OCI-LY7 (cell line): ENCODE measurements around the gene CRIM1. TPM values are rescaled to one million over a fixed set of nuclear protein-coding genes. Genes with fewer than 3 reads are reported as not detected.

Source experiments
- BruUV-seq: library from RNA; stranded (reverse); fragments of 400-500 nt; replicated peaks from 2 replicates; lab custom pipeline; 2021; lab: Mats Ljungman, UMichigan
- CTCF ChIA-PET: fragments of 300-600 bp; sonication (Branson Sonifier 250); formaldehyde crosslinking; loops from one replicate; lab custom pipeline; 2022; ENCODE audit warnings: antibody characterized with exemption; ENCODE audit not compliant: unreplicated experiment; lab: Charles Lee
- POLR2A ChIA-PET: fragments of 300-600 bp; sonication (Branson Sonifier 250); formaldehyde crosslinking; loops from one replicate; lab custom pipeline; 2022; ENCODE audit warnings: antibody characterized with exemption; lab: Charles Lee
- DNase-seq: peaks from one replicate; pipeline ENCODE4 v3.0.0-alpha.2; 2015; ENCODE audit warnings: low spot score
- H2AFZ ChIP-seq: fragments of 200-600 bp; sonication (generic), shearing (Covaris generic); 2 replicates; pipeline ENCODE4 v1.6.1; 2014; ENCODE audit warnings: mild to moderate bottlenecking, antibody characterized with exemption, low read length, moderate library complexity
- H3K27ac ChIP-seq: fragments of 200-600 bp; sonication (generic); 2 replicates; pipeline ENCODE4 v1.5.1; 2014; ENCODE audit warnings: mixed run types, low read depth, mild to moderate bottlenecking, moderate library complexity, low read length, inconsistent platforms; ENCODE audit not compliant: poor library complexity, severe bottlenecking
- H3K36me3 ChIP-seq: fragments of 200-600 bp; sonication (generic); 2 replicates; pipeline ENCODE4 v1.6.1; 2014; ENCODE audit warnings: mild to moderate bottlenecking, antibody characterized with exemption, low read length, moderate library complexity, mixed read lengths; ENCODE audit not compliant: insufficient read depth
- H3K4me1 ChIP-seq: fragments of 200-600 bp; sonication (generic); 2 replicates; pipeline ENCODE4 v1.5.1; 2014; ENCODE audit warnings: mild to moderate bottlenecking, low read length; ENCODE audit not compliant: insufficient read depth, poor library complexity, severe bottlenecking
- H3K4me2 ChIP-seq: fragments of 200-600 bp; sonication (generic); 2 replicates; pipeline ENCODE4 v1.6.1; 2014; ENCODE audit warnings: mild to moderate bottlenecking, low read length
- H3K4me3 ChIP-seq: fragments of 200-600 bp; sonication (generic); 2 replicates; pipeline ENCODE4 v1.5.1; 2014; ENCODE audit warnings: mild to moderate bottlenecking, low read depth, low read length; ENCODE audit not compliant: poor library complexity, severe bottlenecking
- H3K79me2 ChIP-seq: fragments of 200-600 bp; sonication (generic); 2 replicates; pipeline ENCODE4 v1.6.1; 2016; ENCODE audit warnings: low read depth, mild to moderate bottlenecking, low read length, moderate library complexity, mixed read lengths; ENCODE audit not compliant: insufficient read depth
- H3K9me2 ChIP-seq: fragments of 200-600 bp; sonication (generic); 2 replicates; pipeline ENCODE4 v1.6.1; 2016; ENCODE audit warnings: mild to moderate bottlenecking, low read length, mixed read lengths; ENCODE audit not compliant: insufficient read depth
- H3K9me3 ChIP-seq: fragments of 200-600 bp; sonication (generic); 2 replicates; pipeline ENCODE4 v1.6.1; 2014; ENCODE audit warnings: mild to moderate bottlenecking, mixed run types, low read length, mixed read lengths
- H4K20me1 ChIP-seq: fragments of 200-600 bp; sonication (generic); 2 replicates; pipeline ENCODE4 v1.6.1; 2014; ENCODE audit warnings: mild to moderate bottlenecking, antibody characterized with exemption, low read length, moderate library complexity, mixed read lengths; ENCODE audit not compliant: insufficient read depth
- EZH2phosphoT487 ChIP-seq: fragments of 200-600 bp; sonication (generic); IDR thresholded peaks from 2 replicates; pipeline ENCODE4 v1.6.1; 2018; ENCODE audit warnings: low read depth, borderline replicate concordance, mild to moderate bottlenecking, mixed run types, antibody characterized with exemption, low read length, moderate library complexity, mixed read lengths
- intact Hi-C: fragments of 100-400 bp; cut with micrococcal nuclease; formaldehyde crosslinking; loops from one replicate; pipeline ENCODE4 v1.10.0; 2022; ENCODE audit not compliant: unreplicated experiment
- total RNA-seq, 2 experiments: library from RNA; depleted of rRNA in 1 of 2; stranded (reverse); fragments of >200 nt in 1 of 2; shearing (Covaris generic) in 1 of 2; gene quantifications; 2 replicates each; pipeline ENCODE4 v1.2.3, GENCODE V29; 2014 to 2022
- TF ChIP-seq, protein P1 (sequence below): fragments of 200-600 bp; sonication (generic); conservative IDR thresholded peaks from 2 replicates; pipeline ENCODE4 v1.5.1; 2014; ENCODE audit warnings: mild to moderate bottlenecking, antibody characterized with exemption, low read length, moderate library complexity, mixed read lengths

CRIM1 gene
- total RNA-seq, 2 experiments from 2014 or later, result 37.0 to 47.4 TPM

DNA sequence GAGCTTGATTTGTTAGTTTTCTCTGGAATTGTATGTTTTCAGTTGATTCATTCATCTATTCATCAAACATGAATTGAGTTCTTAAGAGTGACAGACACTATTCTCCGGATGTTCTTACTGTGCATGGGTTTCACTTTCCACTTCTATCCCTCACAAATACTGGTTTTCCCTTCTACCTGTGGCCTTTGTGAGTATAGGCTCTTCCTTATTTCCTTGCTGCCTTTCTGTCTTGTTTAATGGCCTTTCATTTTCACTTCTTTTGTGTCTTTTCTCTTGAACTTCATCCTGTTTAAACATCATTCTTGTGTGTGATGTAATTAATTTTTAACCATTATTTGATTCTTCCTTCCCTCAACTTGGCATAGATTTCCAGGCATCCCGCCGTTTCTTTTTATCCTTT, 90.7 kb downstream of the CRIM1 start:
- H3K27ac ChIP-seq, result no peak overlapping the region
- TF ChIP-seq EZH2phosphoT487, result no peak
- TF ChIP-seq, protein P1, sequence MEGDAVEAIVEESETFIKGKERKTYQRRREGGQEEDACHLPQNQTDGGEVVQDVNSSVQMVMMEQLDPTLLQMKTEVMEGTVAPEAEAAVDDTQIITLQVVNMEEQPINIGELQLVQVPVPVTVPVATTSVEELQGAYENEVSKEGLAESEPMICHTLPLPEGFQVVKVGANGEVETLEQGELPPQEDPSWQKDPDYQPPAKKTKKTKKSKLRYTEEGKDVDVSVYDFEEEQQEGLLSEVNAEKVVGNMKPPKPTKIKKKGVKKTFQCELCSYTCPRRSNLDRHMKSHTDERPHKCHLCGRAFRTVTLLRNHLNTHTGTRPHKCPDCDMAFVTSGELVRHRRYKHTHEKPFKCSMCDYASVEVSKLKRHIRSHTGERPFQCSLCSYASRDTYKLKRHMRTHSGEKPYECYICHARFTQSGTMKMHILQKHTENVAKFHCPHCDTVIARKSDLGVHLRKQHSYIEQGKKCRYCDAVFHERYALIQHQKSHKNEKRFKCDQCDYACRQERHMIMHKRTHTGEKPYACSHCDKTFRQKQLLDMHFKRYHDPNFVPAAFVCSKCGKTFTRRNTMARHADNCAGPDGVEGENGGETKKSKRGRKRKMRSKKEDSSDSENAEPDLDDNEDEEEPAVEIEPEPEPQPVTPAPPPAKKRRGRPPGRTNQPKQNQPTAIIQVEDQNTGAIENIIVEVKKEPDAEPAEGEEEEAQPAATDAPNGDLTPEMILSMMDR, result no peak
- CTCF ChIA-PET, result no interaction called here

DNA sequence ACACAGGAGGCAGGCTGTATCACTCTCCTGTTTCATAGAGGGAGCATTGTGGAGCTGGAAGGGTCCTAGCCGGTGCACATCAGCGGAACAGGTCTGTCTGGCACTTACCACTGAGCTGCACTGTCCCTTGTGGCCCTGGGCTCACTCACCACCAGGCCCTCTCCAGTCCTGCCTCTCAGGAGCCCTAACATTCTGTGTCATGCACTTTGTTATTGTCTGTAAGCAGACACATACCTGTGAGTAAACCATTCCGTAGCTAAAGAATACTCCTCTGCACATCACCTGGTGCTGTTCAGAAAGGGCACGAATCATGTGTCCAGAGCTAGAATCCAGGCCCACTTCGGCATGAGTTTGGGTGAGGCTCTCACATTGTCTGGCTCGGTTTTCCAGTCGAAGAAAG, 93.6 kb downstream of the CRIM1 start:
- no peaks in the 10 kb centered on the region for H3K79me2 ChIP-seq
- ChIA-PET POLR2A (interaction anchor here (0.6 to 1.8 kb wide), 4 partner anchors 11 to 96 kb away, joined by 3 to 9 read pairs (median 4); no protein-coding TSS in a partner anchor), CTCF (no interaction called here)
- peaks cover 23% of the 10 kb centered on the region; the same call in 1 of the 2 replicates for H3K36me3 ChIP-seq
- no peaks in the 10 kb centered on the region for H3K9me2 ChIP-seq
- no TSS peak for BruUV-seq
- H3K4me1 ChIP-seq, result no peaks in the 10 kb centered on the region
- TF ChIP-seq, protein P1, result no peak
- no peak for TF ChIP-seq EZH2phosphoT487
- H3K4me3 ChIP-seq, result no peak overlapping the region
- H3K4me2 ChIP-seq, result no peak overlapping the region
- no peak overlapping the region for H2AFZ ChIP-seq
- H4K20me1 ChIP-seq, result no peaks in the 10 kb centered on the region
- H3K9me3 ChIP-seq, result no peaks in the 10 kb centered on the region
- H3K27ac ChIP-seq, result no peak overlapping the region
- DNase-seq, result no peak
- intact Hi-C loops, result no loop called here

More for the DNA sequence above, 90.7 kb downstream of the CRIM1 start:
- Histone ChIP-seq H3K4me1 (no peaks in the 10 kb centered on the region), H3K9me3 (no peaks in the 10 kb centered on the region), H3K36me3 (peaks cover 43% of the 10 kb centered on the region), H3K9me2 (no peaks in the 10 kb centered on the region), H3K4me3 (no peak overlapping the region), H3K79me2 (no peaks in the 10 kb centered on the region), H2AFZ (no peak overlapping the region), H4K20me1 (no peaks in the 10 kb centered on the region), H3K4me2 (no peak overlapping the region)
- DNase-seq, result no peak
- BruUV-seq, result no TSS peak
- intact Hi-C loops, result no loop called here
- POLR2A ChIA-PET, result interaction anchor here (0.7 kb wide), 1 partner anchor 268 kb away, joined by 4 read pairs; no protein-coding TSS in a partner anchor

DNA sequence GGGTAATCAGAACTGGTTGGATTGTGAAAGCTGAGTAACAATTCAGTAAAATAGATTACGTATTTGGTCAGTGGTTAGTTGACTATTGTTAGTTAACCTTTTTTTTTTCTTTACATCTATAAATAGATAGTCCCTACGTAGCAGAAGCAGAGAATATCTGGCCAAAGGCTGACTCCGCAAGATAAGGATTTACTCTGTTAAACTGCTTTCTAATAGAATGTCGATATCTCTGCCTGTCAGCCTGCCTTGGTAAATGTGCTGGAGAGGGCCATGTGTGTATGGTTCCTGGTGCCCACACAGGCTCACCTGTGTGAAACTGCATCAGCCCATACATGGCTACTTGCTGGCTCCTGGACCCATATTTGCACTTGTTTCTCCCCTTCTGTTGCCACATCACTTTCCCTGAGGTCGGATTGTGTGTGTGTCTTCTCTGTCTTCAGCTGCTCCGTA, 94.4 kb downstream of the CRIM1 start:
- H3K9me3 ChIP-seq, result no peaks in the 10 kb centered on the region
- no peak for DNase-seq
- no peaks in the 10 kb centered on the region for H3K9me2 ChIP-seq
- intact Hi-C loops, result no loop called here
- H3K79me2 ChIP-seq, result no peaks in the 10 kb centered on the region
- no peak overlapping the region for H2AFZ ChIP-seq
- TF ChIP-seq, protein P1, result no peak
- TF ChIP-seq EZH2phosphoT487, result no peak
- ChIA-PET POLR2A (interaction anchor here (1.8 kb wide), 1 partner anchor 11 kb away, joined by 6 read pairs; no protein-coding TSS in a partner anchor), CTCF (no interaction called here)
- no peak overlapping the region for H3K4me3 ChIP-seq
- no peak overlapping the region for H3K4me2 ChIP-seq
- no peak overlapping the region for H3K27ac ChIP-seq
- no peaks in the 10 kb centered on the region for H4K20me1 ChIP-seq
- H3K36me3 ChIP-seq, result peaks cover 16% of the 10 kb centered on the region; the same call in 1 of the 2 replicates
- no peaks in the 10 kb centered on the region for H3K4me1 ChIP-seq
- no TSS peak for BruUV-seq
